Measurements from ENCODE around the gene CCDC171.
"Not testable (repeated sequence)": the region's sequence is repeated elsewhere in the genome, so short reads cannot be mapped to it uniquely, and the experiment has no call there.

The CCDC171 gene

DNA sequence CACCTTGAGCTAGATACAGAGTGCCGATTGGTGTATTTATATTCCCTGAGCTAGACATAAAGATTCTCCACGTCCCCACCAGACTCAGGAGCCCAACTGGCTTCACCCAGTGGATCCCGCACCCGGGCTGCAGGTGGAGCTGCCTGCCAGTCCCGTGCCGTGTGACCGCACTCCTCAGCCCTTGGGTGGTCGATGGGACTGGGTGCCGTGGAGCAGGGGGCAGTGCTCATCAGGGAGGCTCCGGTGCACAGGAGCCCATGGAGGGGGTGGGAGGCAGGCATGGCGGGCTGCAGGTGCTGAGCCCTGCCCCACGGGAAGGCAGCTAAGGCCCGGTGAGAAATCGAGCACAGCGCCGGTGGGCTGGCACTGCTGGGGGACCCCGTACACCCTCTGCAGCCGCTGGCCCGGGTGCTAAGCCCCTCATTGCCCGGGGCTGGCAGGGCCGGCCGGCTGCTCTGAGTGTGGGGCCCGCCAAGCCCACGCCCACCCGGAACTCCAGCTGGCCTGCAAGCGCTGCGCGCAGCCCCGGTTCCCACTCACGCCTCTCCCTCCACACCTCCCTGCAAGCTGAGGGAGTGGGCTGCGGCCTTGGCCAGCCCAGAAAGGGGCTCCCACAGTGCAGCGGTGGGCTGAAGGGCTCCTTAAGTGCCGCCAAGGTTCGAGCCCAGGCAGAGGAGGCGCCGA, 147.2 kb downstream of the CCDC171 start:
- DNase-seq, result not testable (repeated sequence)

DNA sequence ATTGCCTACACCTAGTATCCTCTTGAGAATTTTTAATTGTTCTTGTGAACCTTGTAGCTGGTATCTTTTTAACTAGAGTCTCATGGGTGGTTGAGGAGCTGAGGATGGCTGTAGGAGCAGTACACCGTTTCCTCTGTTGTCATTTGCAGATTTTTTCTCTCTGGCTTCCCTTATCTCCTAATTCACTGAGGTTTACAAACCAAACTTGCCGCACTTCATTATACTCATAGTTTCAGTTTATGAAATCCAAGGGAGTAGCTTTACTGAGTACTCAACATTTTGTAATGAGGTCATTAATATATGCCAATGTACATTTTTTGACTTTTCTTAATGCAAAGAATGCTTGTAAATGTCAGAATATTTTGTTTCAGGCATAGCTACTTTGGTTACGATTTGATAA, 154.2 kb downstream of the CCDC171 start:
- DNase-seq, result no peak

GRCh38 chr9:15711531-15711930, 158.7 kb downstream of the CCDC171 start:
- no peak for DNase-seq

DNA sequence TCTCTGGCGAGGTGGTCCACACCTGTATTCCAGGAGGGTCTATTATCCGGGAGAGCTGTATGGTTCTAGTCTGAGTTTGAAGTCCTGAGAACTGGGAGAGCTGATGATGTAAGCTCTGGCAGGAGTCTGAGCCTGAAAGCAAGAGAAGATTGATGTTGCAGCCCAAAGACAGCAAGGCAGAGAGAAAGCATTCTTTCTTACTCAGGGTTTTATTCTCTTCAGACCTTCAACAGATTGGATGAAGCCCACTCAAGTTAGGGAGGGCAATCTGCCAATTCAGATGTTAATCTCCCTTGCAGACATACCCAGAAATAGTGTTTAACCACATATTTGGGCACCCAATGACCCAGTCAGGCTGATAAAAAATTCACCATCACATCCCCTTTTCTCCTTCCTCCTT, 159.1 kb downstream of the CCDC171 start:
- no peak for DNase-seq

DNA sequence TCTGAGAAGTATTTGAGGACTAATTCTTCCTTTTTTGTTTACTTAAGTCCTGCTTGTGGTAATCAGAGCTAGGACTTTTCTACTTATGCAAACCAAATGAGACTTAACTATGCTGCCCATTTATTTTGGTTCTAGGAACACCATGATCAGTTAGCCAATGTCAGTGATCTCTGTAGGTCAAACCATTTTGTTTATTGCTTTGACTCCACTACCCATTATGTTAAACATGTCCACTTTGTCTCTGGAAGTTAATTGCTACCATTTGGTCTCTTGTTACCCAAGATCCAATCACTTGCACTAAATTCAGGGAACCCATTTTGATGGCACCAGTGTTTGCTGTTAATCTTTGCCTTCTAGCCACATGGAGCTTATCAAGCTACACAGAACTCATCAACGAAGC, 161.9 kb downstream of the CCDC171 start:
- DNase-seq, result no peak

- no peak for DNase-seq
These were observed 164.6 kb downstream of the CCDC171 start for GRCh38 chr9:15717290-15717967.

DNA sequence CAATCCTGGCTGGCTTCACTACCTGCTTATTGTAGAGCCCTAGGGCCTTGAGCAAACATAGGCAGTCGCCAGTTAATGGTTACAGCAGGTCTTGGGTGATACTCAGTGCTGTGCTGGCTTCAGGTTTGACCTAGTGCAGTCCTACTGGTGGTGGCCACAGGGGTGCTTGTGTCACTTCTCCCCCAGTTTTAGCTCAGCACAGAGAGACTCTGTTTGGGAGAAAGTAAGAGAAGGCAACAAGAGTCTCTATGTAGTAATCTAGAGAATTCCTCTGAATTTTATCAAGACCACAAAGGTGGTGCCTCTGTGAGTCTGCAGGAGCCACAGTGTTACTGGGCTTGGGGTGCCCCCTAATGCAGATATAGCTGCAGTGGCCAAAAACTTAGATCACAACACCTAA, 165.6 kb downstream of the CCDC171 start:
- DNase-seq, result no peak

DNA sequence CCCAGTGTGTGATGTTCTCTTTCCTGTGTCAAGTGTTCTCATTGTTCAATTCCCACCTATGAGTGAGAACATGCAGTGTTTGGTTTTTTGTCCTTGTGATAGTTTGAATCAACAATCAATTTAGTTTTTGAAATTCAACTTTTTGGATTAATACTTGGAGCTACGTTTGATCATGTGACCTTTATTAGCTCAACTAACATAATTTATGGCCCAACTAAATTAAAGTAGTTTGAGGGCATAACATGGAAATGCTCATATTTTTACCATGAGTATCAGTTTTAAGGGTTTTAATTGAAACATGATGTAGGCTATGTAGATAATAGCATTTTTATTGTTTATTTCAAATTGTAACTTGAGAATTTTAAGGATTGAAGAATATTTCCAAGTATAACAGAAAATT, 168.0 kb downstream of the CCDC171 start:
- no peak for DNase-seq

GRCh38 chr9:15722888-15723287, 170.0 kb downstream of the CCDC171 start:
- DNase-seq, result no peak

DNA sequence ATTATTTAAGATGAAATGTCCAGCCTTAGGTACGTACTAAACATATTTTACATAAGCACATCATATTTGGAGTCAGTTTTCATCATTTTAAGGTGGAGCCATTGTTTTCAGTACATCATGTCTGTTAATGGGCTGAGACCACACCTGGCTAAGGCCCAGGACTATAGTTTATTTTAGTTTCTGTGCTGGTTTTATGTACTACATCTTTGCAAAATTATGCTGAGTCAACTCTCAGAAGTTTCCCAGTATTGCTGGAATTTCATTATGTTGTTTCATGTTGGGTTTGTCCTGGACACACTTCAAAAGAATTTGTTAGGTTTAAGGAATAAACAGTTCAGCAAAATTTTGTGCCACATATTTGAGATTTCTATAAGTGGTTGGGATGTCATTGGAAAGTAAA, 171.2 kb downstream of the CCDC171 start:
- DNase-seq, result no peak

DNA sequence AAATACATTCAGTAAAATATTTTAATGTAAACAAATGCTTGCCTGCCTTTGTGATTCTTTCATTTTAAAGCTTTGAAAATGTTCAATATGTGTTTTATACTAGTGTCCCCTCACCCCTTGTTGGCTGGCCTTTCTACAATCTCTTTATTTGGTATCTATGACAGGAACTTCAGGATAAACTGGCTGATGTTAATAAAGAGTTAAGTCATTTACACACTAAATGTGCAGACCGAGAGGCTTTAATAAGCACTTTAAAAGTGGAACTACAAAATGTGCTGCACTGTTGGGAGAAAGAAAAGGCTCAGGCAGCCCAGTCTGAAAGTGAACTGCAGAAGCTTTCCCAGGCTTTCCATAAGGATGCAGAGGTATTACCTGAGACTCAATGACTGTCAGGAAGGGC, 171.8 kb downstream of the CCDC171 start:
- DNase-seq, result no peak

GRCh38 chr9:15725953-15726352, 173.1 kb downstream of the CCDC171 start:
- no peak for DNase-seq

DNA sequence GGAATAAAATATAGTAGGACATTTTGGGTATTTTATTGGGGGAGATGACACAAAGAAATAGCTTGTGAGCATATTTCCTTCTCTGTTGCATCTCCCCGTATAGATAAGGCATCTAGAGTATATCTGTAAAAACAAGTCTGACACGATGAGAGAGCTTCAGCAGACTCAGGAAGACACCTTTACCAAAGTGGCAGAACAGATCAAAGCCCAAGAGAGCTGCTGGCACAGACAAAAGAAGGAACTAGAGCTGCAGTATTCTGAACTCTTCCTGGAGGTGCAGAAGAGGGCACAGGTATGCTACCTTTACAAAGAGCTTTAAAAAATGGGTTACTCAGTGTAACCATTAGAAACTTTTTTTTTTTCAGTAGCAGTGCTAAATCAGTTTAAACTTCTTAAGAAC, 176.7 kb downstream of the CCDC171 start:
- DNase-seq, result no peak

- no peak for DNase-seq
These were observed 182.4 kb downstream of the CCDC171 start for GRCh38 chr9:15735083-15735857.

DNA sequence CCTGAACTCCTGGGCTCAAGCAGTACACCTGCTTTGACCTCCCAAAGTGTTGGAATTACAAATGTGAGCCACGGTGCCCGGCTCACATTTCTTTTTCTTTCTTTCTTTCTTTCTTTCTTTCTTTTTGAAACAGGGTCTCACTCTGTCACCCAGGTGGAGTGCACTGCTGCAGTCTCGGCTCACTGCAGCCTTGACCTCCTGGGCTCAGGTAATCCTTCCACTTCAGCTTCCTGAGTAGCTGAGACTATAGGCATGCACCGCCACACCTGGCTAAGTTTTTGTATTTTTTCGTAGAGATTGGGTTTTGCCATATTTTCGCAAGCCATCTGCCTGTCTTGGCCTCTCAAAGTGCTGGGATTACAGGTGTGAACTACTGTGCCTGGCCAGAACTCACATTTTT, 183.7 kb downstream of the CCDC171 start:
- no peak for DNase-seq

DNA sequence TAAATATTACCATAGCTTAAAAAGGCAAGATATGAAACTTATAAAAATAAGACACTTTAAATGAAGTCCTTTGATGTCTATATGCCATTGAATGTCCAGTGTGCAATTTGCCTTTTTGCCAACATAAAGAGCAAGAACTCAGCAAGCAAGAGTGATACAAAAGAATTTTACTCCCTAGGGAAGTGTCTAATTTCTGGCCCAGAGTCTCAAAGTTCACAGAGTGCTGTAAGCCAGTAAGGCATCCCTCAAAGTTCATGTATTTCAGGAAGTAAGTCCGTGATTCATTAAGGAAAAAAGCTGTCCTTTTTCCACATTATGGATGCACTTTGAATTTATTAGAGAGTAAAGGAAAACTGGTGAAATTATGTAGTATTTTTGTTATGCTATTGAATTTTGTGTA, 185.2 kb downstream of the CCDC171 start:
- no peak for DNase-seq

GRCh38 chr9:15741015-15741414, 188.2 kb downstream of the CCDC171 start:
- no peak for DNase-seq

DNA sequence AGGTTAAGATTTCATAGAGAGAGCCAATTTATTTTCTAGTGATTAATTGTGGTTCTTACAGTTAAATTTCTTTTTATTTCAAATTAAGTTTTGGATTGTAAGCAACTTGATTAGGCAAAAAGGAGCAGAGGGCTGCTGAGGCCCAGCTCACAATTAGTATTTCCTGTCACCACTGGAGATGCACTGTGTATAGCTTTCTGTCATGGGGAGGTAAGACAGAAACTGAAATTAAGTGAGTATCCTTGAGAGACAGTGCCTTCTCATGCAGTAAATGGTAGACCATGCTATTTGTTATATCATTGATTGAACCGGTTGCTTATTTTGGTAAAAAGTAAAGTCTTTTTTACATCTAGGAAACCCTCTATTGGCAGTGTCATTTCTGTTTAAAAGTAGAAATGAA, 190.7 kb downstream of the CCDC171 start:
- DNase-seq, result no peak

GRCh38 chr9:15744196-15744595, 191.4 kb downstream of the CCDC171 start:
- DNase-seq, result no peak

GRCh38 chr9:15746905-15747304, 194.1 kb downstream of the CCDC171 start:
- DNase-seq, result no peak

GRCh38 chr9:15755660-15756059, 202.8 kb downstream of the CCDC171 start:
- no peak for DNase-seq

- DNase-seq, result no peak
These were observed 208.7 kb downstream of the CCDC171 start for GRCh38 chr9:15761551-15761950.

DNA sequence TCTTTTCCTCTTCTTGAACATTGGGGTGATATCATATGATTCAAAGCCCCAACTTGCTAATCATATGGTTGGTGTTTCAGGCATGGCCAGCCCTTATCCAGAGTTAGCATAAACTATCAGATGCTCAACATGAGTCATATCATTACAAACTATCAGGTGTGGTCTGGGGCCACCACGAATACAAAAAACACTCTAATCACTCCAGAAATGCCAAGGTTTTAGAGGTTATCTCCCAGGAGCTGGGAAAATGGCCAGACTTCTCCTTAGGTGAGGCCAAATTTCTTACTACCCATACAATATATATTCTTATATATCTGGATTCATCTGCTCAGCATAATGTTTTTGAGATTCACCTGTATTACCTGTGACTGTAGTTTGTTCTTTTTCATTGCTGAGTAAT, 210.5 kb downstream of the CCDC171 start:
- no peak for DNase-seq

GRCh38 chr9:15764131-15764530, 211.3 kb downstream of the CCDC171 start:
- no peak for DNase-seq

All from midbrain (tissue), 1 donor.